Right atrium auricular region (tissue), 2 donors: ENCODE results near the gene CDC34. TPM values are rescaled to one million over a fixed set of nuclear protein-coding genes. Genes with fewer than 3 reads are reported as not detected.
A peak's percentile ranks its signal among the peaks of the same experiment; 100 is the strongest.

Source experiments
- DNase-seq: peaks from one replicate; pipeline ENCODE4 v3.0.0-alpha.2; 2019; ENCODE audit warnings: low spot score
- H3K27ac ChIP-seq, 2 donors: fragments of 200-600 bp; sonication (generic); 1 replicate in 1 of 2; 2 replicates in 1 of 2; pipeline ENCODE4 v1.5.1; 2016 to 2019
- H3K27me3 ChIP-seq, 2 donors: fragments of 200-600 bp; sonication (generic); one replicate each; pipeline versions ENCODE4 v1.5.1 to v1.6.0; 2017 to 2019
- H3K36me3 ChIP-seq: fragments of 200-600 bp; sonication (generic); one replicate; pipeline ENCODE4 v1.5.1; 2016
- H3K4me1 ChIP-seq, 2 donors: fragments of 200-600 bp; sonication (generic); one replicate each; pipeline versions ENCODE4 v1.5.1 to v1.6.0; 2017 to 2019
- H3K4me3 ChIP-seq, 2 donors: fragments of 200-600 bp; sonication (generic); 1 replicate in 1 of 2; 2 replicates in 1 of 2; pipeline ENCODE4 v1.5.1; 2017 to 2019; ENCODE audit warnings: mild to moderate bottlenecking in 1 of 2, moderate library complexity in 1 of 2
- H3K9me3 ChIP-seq, 2 donors: fragments of 200-600 bp; sonication (generic); one replicate each; pipeline ENCODE4 v1.5.1; 2019
- total RNA-seq, 2 donors: library from RNA; depleted of rRNA; stranded (reverse); fragments of >200 nt; gene quantifications; one replicate each; pipeline ENCODE4 v1.1.0, GENCODE V29; 2016
- TF ChIP-seq, protein P1 (sequence below), 2 donors: fragments of 200-600 bp; sonication (generic); IDR thresholded peaks; one replicate each; pipeline ENCODE4 v1.5.1; 2019; ENCODE audit warnings: antibody characterized with exemption in 2 of 2

CDC34 gene
- total RNA-seq, 2 donors from 2014 or later: 55.8 to 75.0 TPM

DNA sequence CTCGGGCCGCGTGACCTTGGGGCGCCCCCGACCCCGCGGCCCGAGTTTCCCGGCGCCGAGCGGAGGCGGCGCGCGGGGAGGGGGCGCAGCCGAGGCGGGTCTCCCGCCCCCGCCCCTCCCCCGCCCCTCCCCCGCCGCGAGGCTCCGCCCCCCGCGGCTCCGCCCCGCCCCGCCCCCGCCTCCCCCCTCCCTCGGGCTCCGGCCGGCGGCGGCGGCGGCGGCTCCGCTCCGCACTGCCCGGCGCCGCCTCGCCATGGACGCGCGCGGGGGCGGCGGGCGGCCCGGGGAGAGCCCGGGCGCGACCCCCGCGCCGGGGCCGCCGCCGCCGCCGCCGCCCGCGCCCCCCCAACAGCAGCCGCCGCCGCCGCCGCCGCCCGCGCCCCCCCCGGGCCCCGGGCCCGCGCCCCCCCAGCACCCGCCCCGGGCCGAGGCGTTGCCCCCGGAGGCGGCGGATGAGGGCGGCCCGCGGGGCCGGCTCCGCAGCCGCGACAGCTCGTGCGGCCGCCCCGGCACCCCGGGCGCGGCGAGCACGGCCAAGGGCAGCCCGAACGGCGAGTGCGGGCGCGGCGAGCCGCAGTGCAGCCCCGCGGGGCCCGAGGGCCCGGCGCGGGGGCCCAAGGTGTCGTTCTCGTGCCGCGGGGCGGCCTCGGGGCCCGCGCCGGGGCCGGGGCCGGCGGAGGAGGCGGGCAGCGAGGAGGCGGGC is 58.3 kb downstream of the CDC34 start, which contains the start of gene HCN2:
TSS of gene HCN2 (plus strand) at position 189 of the 703 bp plus-strand sequence. CDS start at position 254, 65 bp downstream.
- Histone ChIP-seq H3K9me3 (no peaks in the 10 kb centered on the region), H3K27me3 (peaks cover 0 to 26% of the 10 kb centered on the region in 2 donors), H3K36me3 (no peaks in the 10 kb centered on the region), H3K27ac (peak within 1 kb of the TSS; percentile 75 to 79), H3K4me1 (peaks cover 0 to 23% of the 10 kb centered on the region in 2 donors), H3K4me3 (peak within 1 kb of the TSS; percentile 6 to 40)
- no peak for DNase-seq
- TF ChIP-seq, protein P1, sequence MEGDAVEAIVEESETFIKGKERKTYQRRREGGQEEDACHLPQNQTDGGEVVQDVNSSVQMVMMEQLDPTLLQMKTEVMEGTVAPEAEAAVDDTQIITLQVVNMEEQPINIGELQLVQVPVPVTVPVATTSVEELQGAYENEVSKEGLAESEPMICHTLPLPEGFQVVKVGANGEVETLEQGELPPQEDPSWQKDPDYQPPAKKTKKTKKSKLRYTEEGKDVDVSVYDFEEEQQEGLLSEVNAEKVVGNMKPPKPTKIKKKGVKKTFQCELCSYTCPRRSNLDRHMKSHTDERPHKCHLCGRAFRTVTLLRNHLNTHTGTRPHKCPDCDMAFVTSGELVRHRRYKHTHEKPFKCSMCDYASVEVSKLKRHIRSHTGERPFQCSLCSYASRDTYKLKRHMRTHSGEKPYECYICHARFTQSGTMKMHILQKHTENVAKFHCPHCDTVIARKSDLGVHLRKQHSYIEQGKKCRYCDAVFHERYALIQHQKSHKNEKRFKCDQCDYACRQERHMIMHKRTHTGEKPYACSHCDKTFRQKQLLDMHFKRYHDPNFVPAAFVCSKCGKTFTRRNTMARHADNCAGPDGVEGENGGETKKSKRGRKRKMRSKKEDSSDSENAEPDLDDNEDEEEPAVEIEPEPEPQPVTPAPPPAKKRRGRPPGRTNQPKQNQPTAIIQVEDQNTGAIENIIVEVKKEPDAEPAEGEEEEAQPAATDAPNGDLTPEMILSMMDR (IDR thresholded peaks at IDR 0.05): no peak

DNA sequence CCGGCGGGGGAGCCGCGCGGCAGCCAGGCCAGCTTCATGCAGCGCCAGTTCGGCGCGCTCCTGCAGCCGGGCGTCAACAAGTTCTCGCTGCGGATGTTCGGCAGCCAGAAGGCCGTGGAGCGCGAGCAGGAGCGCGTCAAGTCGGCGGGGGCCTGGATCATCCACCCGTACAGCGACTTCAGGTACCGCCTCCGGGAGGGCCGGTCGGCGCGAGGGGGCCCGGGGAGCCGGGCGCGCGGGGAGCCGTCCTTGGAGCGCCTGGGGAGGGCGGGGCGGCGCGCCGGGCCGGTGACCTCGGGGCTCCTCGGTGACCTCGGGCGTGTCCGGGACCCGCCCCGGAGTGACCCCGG is 58.8 kb downstream of the CDC34 start:
- Histone ChIP-seq H3K36me3 (no peaks in the 10 kb centered on the region), H3K27ac (no peak overlapping the region), H3K9me3 (no peaks in the 10 kb centered on the region), H3K4me1 (peaks cover 0 to 23% of the 10 kb centered on the region in 2 donors), H3K27me3 (peaks cover 0 to 26% of the 10 kb centered on the region in 2 donors), H3K4me3 (peak overlapping the region; percentile 6 to 40)
- TF ChIP-seq, protein P1 (IDR thresholded peaks at IDR 0.05): no peak
- no peak for DNase-seq

DNA sequence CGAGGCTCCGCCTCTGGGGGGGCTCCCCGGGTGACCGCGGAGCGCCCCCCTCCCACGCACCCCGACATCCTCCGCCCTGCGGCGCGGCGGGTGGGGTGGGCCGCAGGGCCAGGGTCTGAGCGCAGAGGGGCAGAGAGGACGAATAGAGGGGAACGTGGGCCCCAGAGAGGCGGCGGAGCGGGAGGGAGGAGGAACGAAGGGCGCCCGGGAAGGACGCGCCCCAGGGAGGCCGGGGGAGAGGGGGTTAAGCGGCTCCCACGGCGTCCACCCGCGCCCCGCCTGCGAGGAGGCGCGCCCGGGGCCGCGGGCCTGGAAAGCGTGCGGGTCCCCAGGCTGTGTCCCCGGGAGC is 59.2 kb downstream of the CDC34 start:
- Histone ChIP-seq H3K27me3 (peaks cover 0 to 26% of the 10 kb centered on the region in 2 donors), H3K36me3 (no peaks in the 10 kb centered on the region), H3K4me1 (peaks cover 0 to 23% of the 10 kb centered on the region in 2 donors), H3K4me3 (peak overlapping the region; percentile 6 to 40), H3K9me3 (no peaks in the 10 kb centered on the region), H3K27ac (no peak overlapping the region)
- TF ChIP-seq, protein P1 (IDR thresholded peaks at IDR 0.05): no peak
- no peak for DNase-seq

DNA sequence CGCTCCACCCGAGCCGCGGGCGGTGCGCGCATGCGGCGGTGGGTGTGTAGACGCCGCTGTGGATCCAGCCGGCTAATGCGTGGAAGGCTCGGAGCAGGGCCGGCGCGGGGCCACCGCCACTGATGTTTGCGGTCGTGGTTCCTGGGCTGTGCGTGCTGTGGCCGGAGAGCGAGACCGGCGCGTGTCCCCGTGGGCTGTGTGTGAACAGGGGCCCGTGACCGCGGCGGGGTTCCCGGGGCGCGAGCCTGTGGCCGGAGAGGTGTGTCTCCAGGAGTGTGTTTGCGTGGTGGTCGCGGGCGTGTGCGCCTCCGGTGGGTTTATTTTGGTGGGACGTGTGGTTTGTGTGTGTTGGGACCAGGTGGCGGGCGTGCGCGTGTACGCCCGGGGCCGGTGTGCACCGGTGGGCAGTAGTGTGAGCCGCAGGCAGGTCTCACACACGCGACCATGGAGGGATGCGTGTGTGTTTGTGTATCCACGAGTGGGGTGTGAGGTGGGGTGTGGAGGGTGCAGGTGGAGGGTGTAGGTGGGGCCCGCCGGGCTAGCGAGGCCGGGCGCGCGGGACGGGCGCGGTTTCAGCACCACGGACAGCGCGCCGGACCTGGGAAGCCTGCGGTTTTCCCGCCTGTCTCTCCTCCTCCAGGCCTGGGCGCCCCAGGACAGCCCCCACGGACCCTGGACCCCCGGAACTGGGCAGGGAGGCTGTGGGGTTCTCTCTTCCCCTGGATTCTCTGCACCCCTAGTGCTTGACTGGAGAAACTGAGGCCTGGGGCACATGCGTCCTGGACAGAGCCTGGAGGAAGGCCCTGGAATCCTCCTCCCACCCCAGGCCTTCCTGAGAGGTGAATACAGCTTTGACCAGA is 59.8 kb downstream of the CDC34 start:
- Histone ChIP-seq H3K36me3 (no peaks in the 10 kb centered on the region), H3K27me3 (peaks cover 0 to 26% of the 10 kb centered on the region in 2 donors), H3K9me3 (no peaks in the 10 kb centered on the region), H3K4me3 (peak overlapping the region in 1 of 2 donors; percentile 40), H3K4me1 (peaks cover 0 to 23% of the 10 kb centered on the region in 2 donors), H3K27ac (no peak overlapping the region)
- DNase-seq: no peak
- TF ChIP-seq, protein P1 (IDR thresholded peaks at IDR 0.05): no peak

Other genes starting within 250 kb of the CDC34 start
- 1 to 10 TPM in 1 of 2 donors, under 1 TPM in 1; 0.82 to 3.3 TPM for gene PLPP2, start 240.4 kb upstream of the CDC34 start, total RNA-seq
- 10 to 100 TPM; 15.2 to 22.4 TPM for gene MIER2, start 187.0 kb upstream of the CDC34 start, total RNA-seq
- gene C2CD4C, start 122.6 kb upstream of the CDC34 start, total RNA-seq: under 1 TPM; 0.26 to 0.55 TPM
- gene SHC2, start 70.7 kb upstream of the CDC34 start, total RNA-seq: 10 to 100 TPM in 1 of 2 donors, 1 to 10 TPM in 1; 9.6 to 26.8 TPM
- not detected for gene MADCAM1, start 35.3 kb upstream of the CDC34 start, total RNA-seq
- 10 to 100 TPM; 30.3 to 33.2 TPM for gene TPGS1, start 24.3 kb upstream of the CDC34 start, total RNA-seq
- gene GZMM, start 12.3 kb downstream of the CDC34 start, total RNA-seq: under 1 TPM in 1 of 2 donors, not detected in 1; 0.79 TPM
- gene BSG, start 40.8 kb downstream of the CDC34 start, total RNA-seq: 1,000 to 10,000 TPM; 1,033 to 1,569 TPM
- gene HCN2, start 58.1 kb downstream of the CDC34 start, total RNA-seq: 10 to 100 TPM in 1 of 2 donors, 1 to 10 TPM in 1; 1.4 to 11.1 TPM
- 10 to 100 TPM; 24.5 to 30.4 TPM for gene POLRMT, start 101.8 kb downstream of the CDC34 start, total RNA-seq
- gene FGF22, start 108.1 kb downstream of the CDC34 start, total RNA-seq: under 1 TPM; 0.35 to 0.37 TPM
- gene RNF126, start 131.5 kb downstream of the CDC34 start, total RNA-seq: 10 to 100 TPM; 53.3 to 68.5 TPM
- gene FSTL3, start 144.6 kb downstream of the CDC34 start, total RNA-seq: 100 to 1,000 TPM in 1 of 2 donors, 10 to 100 TPM in 1; 64.4 to 437 TPM
- not detected for gene PRSS57, start 163.7 kb downstream of the CDC34 start, total RNA-seq
- 10 to 100 TPM; 28.7 to 64.9 TPM for gene PALM, start 177.2 kb downstream of the CDC34 start, total RNA-seq
- 1 to 10 TPM in 1 of 2 donors, under 1 TPM in 1; 0.96 to 1.5 TPM for gene MISP, start 219.4 kb downstream of the CDC34 start, total RNA-seq